ENCODE measurements around the gene MGAT5B. TPM values are rescaled to one million over a fixed set of nuclear protein-coding genes. Genes with fewer than 3 reads are reported as not detected.

The MGAT5B gene
- total RNA-seq, 4 donors from 2014 or later, result 0.19 to 0.47 TPM; not detected in 2

- DNase-seq (ENCODE audit: low spot score in 2 of 2), result no peak
- no peak for TF ChIP-seq POLR2A (IDR thresholded peaks at IDR 0.05)
- TF ChIP-seq CTCF (IDR thresholded peaks at IDR 0.05), result no peak
- intact Hi-C loops (cut with DNase I; ENCODE audit: low total_unique reads), result no loop called here
- H3K4me3 ChIP-seq (ENCODE audit: low read depth, poor library complexity, severe bottlenecking), result no peak overlapping the region
- WGBS, 2 donors, result 92% methylated on average over 2 of the region's 2 CpGs
Measured at GRCh38 chr17:76937238-76937637, 69.0 kb downstream of the MGAT5B start.

GRCh38 chr17:76938009-76938408 lies 69.8 kb downstream of the MGAT5B start:
- WGBS, 2 donors, result 87 to 90% methylated on average over 10 of the region's 10 CpGs
- H3K4me3 ChIP-seq (ENCODE audit: low read depth, poor library complexity, severe bottlenecking), result no peak overlapping the region
- DNase-seq (ENCODE audit: low spot score in 2 of 2), result no peak
- TF ChIP-seq POLR2A (IDR thresholded peaks at IDR 0.05) (no peak), CTCF (IDR thresholded peaks at IDR 0.05) (no peak)
- intact Hi-C loops (cut with DNase I; ENCODE audit: low total_unique reads), result no loop called here

- no peak overlapping the region for H3K4me3 ChIP-seq (ENCODE audit: low read depth, poor library complexity, severe bottlenecking)
- DNase-seq (ENCODE audit: low spot score in 2 of 2), result no peak
- intact Hi-C loops (cut with DNase I; ENCODE audit: low total_unique reads), result no loop called here
- 44 to 60% methylated on average over 14 of the region's 14 CpGs for WGBS, 2 donors
- TF ChIP-seq CTCF (IDR thresholded peaks at IDR 0.05), result no peak
- no peak for TF ChIP-seq POLR2A (IDR thresholded peaks at IDR 0.05)
Measured at GRCh38 chr17:76940295-76940694, 72.1 kb downstream of the MGAT5B start.

GRCh38 chr17:76940738-76941350 lies 72.6 kb downstream of the MGAT5B start:
- 86 to 87% methylated on average over 13 of the region's 13 CpGs for WGBS, 2 donors
- DNase-seq (ENCODE audit: low spot score in 2 of 2), result no peak
- no peak for TF ChIP-seq POLR2A (IDR thresholded peaks at IDR 0.05)
- TF ChIP-seq CTCF (IDR thresholded peaks at IDR 0.05), result no peak
- no peak overlapping the region for H3K4me3 ChIP-seq (ENCODE audit: low read depth, poor library complexity, severe bottlenecking)
- intact Hi-C loops (cut with DNase I; ENCODE audit: low total_unique reads), result no loop called here

GRCh38 chr17:76943202-76943601 lies 75.0 kb downstream of the MGAT5B start:
- WGBS, 2 donors, result 61 to 68% methylated on average over 7 of the region's 7 CpGs
- no peak overlapping the region for H3K4me3 ChIP-seq (ENCODE audit: low read depth, poor library complexity, severe bottlenecking)
- TF ChIP-seq POLR2A (IDR thresholded peaks at IDR 0.05), result no peak
- TF ChIP-seq CTCF (IDR thresholded peaks at IDR 0.05), result no peak
- intact Hi-C loops (cut with DNase I; ENCODE audit: low total_unique reads), result no loop called here
- no peak for DNase-seq (ENCODE audit: low spot score in 2 of 2)

- intact Hi-C loops (cut with DNase I; ENCODE audit: low total_unique reads), result no loop called here
- no peak for TF ChIP-seq POLR2A (IDR thresholded peaks at IDR 0.05)
- no peak for TF ChIP-seq CTCF (IDR thresholded peaks at IDR 0.05)
- DNase-seq (ENCODE audit: low spot score in 2 of 2), result no peak
- 48 to 51% methylated on average over 8 to 9 of the region's 9 CpGs for WGBS, 2 donors
- no peak overlapping the region for H3K4me3 ChIP-seq (ENCODE audit: low read depth, poor library complexity, severe bottlenecking)
Measured at GRCh38 chr17:76943781-76944213, 75.6 kb downstream of the MGAT5B start.

Measured in lower leg skin (tissue), 4 donors.